C4-2B (cell line): ENCODE measurements around the gene PBX1.

Experiments
- CTCF ChIP-seq: fragments of 450-650 bp; conservative IDR thresholded peaks from 2 replicates; pipeline ENCODE4 v1.5.1; 2017; ENCODE audit warnings: mild to moderate bottlenecking
- ZFX ChIP-seq: fragments of 450-650 bp; IDR thresholded peaks from 2 replicates; pipeline ENCODE4 v1.6.1; 2017

- TF ChIP-seq CTCF (no peak), ZFX (no peak)
These were observed 72.8 kb downstream of the PBX1 start for GRCh38 chr1:164631751-164632150.
